ENCODE data around the gene BDP1.
"Not testable (repeated sequence)": the region's sequence is repeated elsewhere in the genome, so short reads cannot be mapped to it uniquely, and the experiment has no call there.

BDP1 gene

GRCh38 chr5:71460693-71461092, 5.2 kb downstream of the BDP1 start:
- DNase-seq (ENCODE audit: low spot score) = no peak

- DNase-seq (ENCODE audit: low spot score) = no peak
Measured at GRCh38 chr5:71461360-71461759, 5.9 kb downstream of the BDP1 start.

GRCh38 chr5:71471193-71471592, 15.7 kb downstream of the BDP1 start:
- no peak for DNase-seq (ENCODE audit: low spot score)

GRCh38 chr5:71475788-71476384, 20.4 kb downstream of the BDP1 start:
- DNase-seq (ENCODE audit: low spot score) = peak; percentile 54

GRCh38 chr5:71481441-71481840, 26.0 kb downstream of the BDP1 start:
- DNase-seq (ENCODE audit: low spot score) = no peak

- DNase-seq (ENCODE audit: low spot score) = peak; percentile 10
Measured at GRCh38 chr5:71482132-71482531, 26.7 kb downstream of the BDP1 start.

GRCh38 chr5:71483355-71483754, 27.9 kb downstream of the BDP1 start:
- DNase-seq (ENCODE audit: low spot score) = peak; percentile 17

- no peak for DNase-seq (ENCODE audit: low spot score)
Measured at GRCh38 chr5:71492817-71493615, 37.6 kb downstream of the BDP1 start.

GRCh38 chr5:71494202-71494601, 38.8 kb downstream of the BDP1 start:
- not testable (repeated sequence) for DNase-seq (ENCODE audit: low spot score)

- not testable (repeated sequence) for DNase-seq (ENCODE audit: low spot score)
Measured at GRCh38 chr5:71498756-71499155, 43.3 kb downstream of the BDP1 start.

- no peak for DNase-seq (ENCODE audit: low spot score)
Measured at GRCh38 chr5:71503536-71503935, 48.1 kb downstream of the BDP1 start.

GRCh38 chr5:71522151-71522550, 66.7 kb downstream of the BDP1 start:
- DNase-seq (ENCODE audit: low spot score) = no peak

- not testable (repeated sequence) for DNase-seq (ENCODE audit: low spot score)
Measured at GRCh38 chr5:71525611-71526010, 70.2 kb downstream of the BDP1 start.

GRCh38 chr5:71528206-71528605, 72.8 kb downstream of the BDP1 start:
- DNase-seq (ENCODE audit: low spot score) = peak; percentile 10

GRCh38 chr5:71529682-71530081, 74.2 kb downstream of the BDP1 start:
- DNase-seq (ENCODE audit: low spot score) = no peak

GRCh38 chr5:71533142-71533541, 77.7 kb downstream of the BDP1 start:
- no peak for DNase-seq (ENCODE audit: low spot score)

- DNase-seq (ENCODE audit: low spot score) = peak; percentile 17
Measured at GRCh38 chr5:71533615-71534014, 78.2 kb downstream of the BDP1 start.

- no peak for DNase-seq (ENCODE audit: low spot score)
Measured at GRCh38 chr5:71537687-71538086, 82.2 kb downstream of the BDP1 start.

- not testable (repeated sequence) for DNase-seq (ENCODE audit: low spot score)
Measured at GRCh38 chr5:71550885-71551284, 95.4 kb downstream of the BDP1 start.

GRCh38 chr5:71551582-71551981, 96.1 kb downstream of the BDP1 start:
- DNase-seq (ENCODE audit: low spot score) = not testable (repeated sequence)

- DNase-seq (ENCODE audit: low spot score) = not testable (repeated sequence)
Measured at GRCh38 chr5:71552026-71552749, 96.7 kb downstream of the BDP1 start.

- no peak for DNase-seq (ENCODE audit: low spot score)
Measured at GRCh38 chr5:71563161-71563560, 107.7 kb downstream of the BDP1 start.

GRCh38 chr5:71564895-71565294, 109.4 kb downstream of the BDP1 start:
- no peak for DNase-seq (ENCODE audit: low spot score)

Measured in AG20443 (cell line).